Retinal pigment epithelial cell (primary cell): ENCODE measurements around the gene LILRB2.
A peak's percentile ranks its signal among the peaks of the same experiment; 100 is the strongest.
"Not testable (repeated sequence)": the region's sequence is repeated elsewhere in the genome, so short reads cannot be mapped to it uniquely, and the experiment has no call there.

Experiments used
- DNase-seq: peaks from one replicate; pipeline ENCODE4 v3.0.0-alpha.2; 2010; ENCODE audit warnings: low read depth
- H3K4me3 ChIP-seq: 2 replicates; pipeline ENCODE4 v1.5.1; 2011; ENCODE audit warnings: mild to moderate bottlenecking, low read length, control low read depth, moderate library complexity
- CTCF ChIP-seq: conservative IDR thresholded peaks from 2 replicates; pipeline ENCODE4 v1.5.1; 2011; ENCODE audit warnings: low read depth, low read length, control low read depth, inconsistent platforms

LILRB2 gene

GRCh38 chr19:54275951-54276350, 5.0 kb downstream of the LILRB2 start:
- DNase-seq: no peak
- no peak overlapping the region for H3K4me3 ChIP-seq
- no peak for TF ChIP-seq CTCF

GRCh38 chr19:54274516-54274915, 6.4 kb downstream of the LILRB2 start:
- H3K4me3 ChIP-seq, DNase-seq: not testable (repeated sequence)

DNA sequence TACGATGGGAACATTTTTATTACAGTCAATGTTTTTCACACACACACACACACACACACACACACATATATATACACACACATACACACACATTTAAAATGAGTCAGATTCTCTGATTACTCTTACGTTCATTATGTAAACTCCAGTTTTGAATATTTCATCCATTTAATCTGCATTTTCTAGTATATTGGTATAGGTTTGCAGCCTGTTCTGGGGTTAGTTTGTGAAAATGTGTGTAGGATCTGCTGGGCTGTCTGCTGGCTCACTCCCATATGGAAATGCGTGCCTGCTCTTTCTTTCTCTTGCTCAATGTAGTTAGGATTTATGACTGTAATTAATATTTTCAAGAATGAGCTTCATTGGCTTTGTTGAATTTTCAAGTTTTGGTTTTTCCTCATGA, 7.1 kb downstream of the LILRB2 start:
- no peak for TF ChIP-seq CTCF
- no peak for DNase-seq
- no peak overlapping the region for H3K4me3 ChIP-seq

DNA sequence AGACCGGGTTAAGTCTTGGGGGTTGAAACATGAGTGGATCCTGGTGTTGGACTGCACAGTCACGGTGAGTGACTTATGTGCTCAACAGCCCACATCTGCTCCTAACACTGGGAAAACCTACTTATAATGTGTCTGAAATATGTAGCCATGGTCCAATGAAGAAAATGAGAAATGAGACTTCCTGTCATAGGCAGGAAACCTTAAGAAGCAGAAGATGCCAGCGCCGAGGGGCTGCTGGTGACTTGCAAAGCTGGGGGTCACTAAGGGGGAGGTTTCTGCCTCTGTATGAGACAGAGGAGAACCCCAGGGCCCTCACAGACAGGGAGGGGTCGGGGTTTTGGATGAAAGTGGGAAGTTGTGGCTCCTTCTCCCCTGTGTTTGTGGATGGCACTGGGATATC, 8.7 kb downstream of the LILRB2 start:
- DNase-seq: not testable (repeated sequence)

GRCh38 chr19:54271587-54271986, 9.3 kb downstream of the LILRB2 start:
- not testable (repeated sequence) for H3K4me3 ChIP-seq, DNase-seq

More for the DNA sequence above, 8.7 kb downstream of the LILRB2 start:
- not testable (repeated sequence) for H3K4me3 ChIP-seq

GRCh38 chr19:54271106-54271505, 9.8 kb downstream of the LILRB2 start:
- no peak overlapping the region for H3K4me3 ChIP-seq
- no peak for DNase-seq
- no peak for TF ChIP-seq CTCF

GRCh38 chr19:54268936-54269335, 12.0 kb downstream of the LILRB2 start:
- no peak for DNase-seq
- H3K4me3 ChIP-seq: no peak overlapping the region
- TF ChIP-seq CTCF: no peak

DNA sequence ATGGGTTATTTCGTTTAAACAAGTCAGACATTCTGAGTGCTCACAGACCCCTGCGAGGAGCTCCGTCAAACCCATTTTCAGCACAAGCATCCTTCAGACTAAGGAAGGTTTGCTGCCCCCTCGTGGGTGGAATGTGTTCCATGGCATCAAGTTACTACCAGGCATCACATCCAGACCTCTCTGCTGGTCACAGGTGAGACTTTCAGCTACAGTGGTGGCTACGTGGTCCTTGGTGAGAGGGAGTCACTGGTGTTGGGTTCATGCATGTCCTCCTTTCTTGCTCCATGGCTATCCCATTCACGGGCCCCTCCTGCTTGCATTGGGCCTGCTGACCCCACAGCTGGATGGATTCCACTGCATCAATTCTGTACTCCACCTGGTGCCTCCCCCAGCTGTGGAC, 14.8 kb downstream of the LILRB2 start:
- H3K4me3 ChIP-seq: no peak overlapping the region
- peak; percentile 9 for DNase-seq
- TF ChIP-seq CTCF: peak; percentile 84

DNA sequence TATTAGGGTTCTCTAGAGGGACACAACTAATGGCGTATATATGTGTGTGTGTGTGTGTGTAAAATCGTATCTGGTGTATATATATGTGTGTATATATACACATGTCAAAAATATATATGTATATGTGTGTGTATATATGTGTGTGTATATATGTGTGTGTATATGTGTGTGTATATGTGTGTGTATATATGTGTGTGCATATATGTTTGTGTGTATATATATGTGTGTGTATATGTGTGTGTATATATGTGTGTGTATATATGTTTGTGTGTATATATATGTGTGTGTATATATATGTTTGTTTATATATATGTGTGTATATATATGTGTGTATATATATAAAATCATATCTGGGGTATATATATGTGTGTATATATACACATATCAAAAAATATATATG, 18.4 kb downstream of the LILRB2 start:
- no peak for DNase-seq
- no peak overlapping the region for H3K4me3 ChIP-seq
- no peak for TF ChIP-seq CTCF
